ENCODE data around the gene TPCN2.

TPCN2 gene

DNA sequence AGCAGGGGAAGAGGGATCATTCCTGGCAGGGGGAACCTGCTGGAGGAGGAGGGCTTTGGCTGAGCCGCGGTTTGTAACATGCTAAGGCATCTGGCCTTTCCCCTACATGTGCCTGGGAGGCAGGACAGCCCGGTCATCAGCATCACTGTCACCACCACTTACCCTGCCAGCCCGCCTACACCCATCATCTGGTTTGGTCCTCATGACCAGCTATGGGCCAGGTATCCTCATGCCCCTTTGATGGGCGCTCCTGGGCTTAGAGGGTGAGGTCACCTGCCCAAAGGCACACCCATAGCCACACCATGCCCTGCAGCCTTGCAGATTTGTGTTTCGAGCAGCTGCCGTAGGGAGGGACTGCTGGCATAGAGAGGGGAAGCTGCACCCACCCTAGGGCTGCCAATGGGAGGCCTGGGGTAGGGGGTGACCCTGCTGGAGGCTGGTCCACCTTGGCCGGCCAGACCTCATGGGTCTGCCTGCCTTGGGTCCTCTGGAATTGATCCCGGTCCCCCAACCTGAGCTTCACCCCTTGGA lies 38.3 kb upstream of the TPCN2 start:
- Histone ChIP-seq H3K36me3 (ENCODE audit: control insufficient read depth, insufficient read depth, low read length) (no peaks in the 10 kb centered on the region), H2AFZ (no peak overlapping the region), H3K4me3 (ENCODE audit: low read depth, low read length) (no peak overlapping the region), H3K4me2 (ENCODE audit: low read length) (no peak overlapping the region), H3K27ac (no peak overlapping the region), H3K27me3 (ENCODE audit: control insufficient read depth, insufficient read depth, low read length) (no peaks in the 10 kb centered on the region), H3K4me1 (no peaks in the 10 kb centered on the region), H3K79me2 (no peaks in the 10 kb centered on the region), H3K9me3 (ENCODE audit: control insufficient read depth, low read length) (no peaks in the 10 kb centered on the region), H3K9ac (no peak overlapping the region)
- TF ChIP-seq, protein P1, sequence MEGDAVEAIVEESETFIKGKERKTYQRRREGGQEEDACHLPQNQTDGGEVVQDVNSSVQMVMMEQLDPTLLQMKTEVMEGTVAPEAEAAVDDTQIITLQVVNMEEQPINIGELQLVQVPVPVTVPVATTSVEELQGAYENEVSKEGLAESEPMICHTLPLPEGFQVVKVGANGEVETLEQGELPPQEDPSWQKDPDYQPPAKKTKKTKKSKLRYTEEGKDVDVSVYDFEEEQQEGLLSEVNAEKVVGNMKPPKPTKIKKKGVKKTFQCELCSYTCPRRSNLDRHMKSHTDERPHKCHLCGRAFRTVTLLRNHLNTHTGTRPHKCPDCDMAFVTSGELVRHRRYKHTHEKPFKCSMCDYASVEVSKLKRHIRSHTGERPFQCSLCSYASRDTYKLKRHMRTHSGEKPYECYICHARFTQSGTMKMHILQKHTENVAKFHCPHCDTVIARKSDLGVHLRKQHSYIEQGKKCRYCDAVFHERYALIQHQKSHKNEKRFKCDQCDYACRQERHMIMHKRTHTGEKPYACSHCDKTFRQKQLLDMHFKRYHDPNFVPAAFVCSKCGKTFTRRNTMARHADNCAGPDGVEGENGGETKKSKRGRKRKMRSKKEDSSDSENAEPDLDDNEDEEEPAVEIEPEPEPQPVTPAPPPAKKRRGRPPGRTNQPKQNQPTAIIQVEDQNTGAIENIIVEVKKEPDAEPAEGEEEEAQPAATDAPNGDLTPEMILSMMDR (IDR thresholded peaks at IDR 0.05), result no peak

- no peaks in the 10 kb centered on the region for H3K36me3 ChIP-seq (ENCODE audit: control insufficient read depth, insufficient read depth, low read length)
- H3K9ac ChIP-seq, result no peak overlapping the region
- H3K4me2 ChIP-seq (ENCODE audit: low read length), result peak overlapping the region; percentile 33
- no peaks in the 10 kb centered on the region for H3K4me1 ChIP-seq
- TF ChIP-seq, protein P1 (IDR thresholded peaks at IDR 0.05), result no peak
- H2AFZ ChIP-seq, result no peak overlapping the region
- no peak overlapping the region for H3K4me3 ChIP-seq (ENCODE audit: low read depth, low read length)
- no peaks in the 10 kb centered on the region for H3K9me3 ChIP-seq (ENCODE audit: control insufficient read depth, low read length)
- H3K79me2 ChIP-seq, result no peaks in the 10 kb centered on the region
- H3K27ac ChIP-seq, result no peak overlapping the region
- H3K27me3 ChIP-seq (ENCODE audit: control insufficient read depth, insufficient read depth, low read length), result no peaks in the 10 kb centered on the region
Measured at GRCh38 chr11:69010964-69011623, 37.6 kb upstream of the TPCN2 start.

GRCh38 chr11:69011624-69012091 lies 37.1 kb upstream of the TPCN2 start:
- no peak overlapping the region for H3K4me2 ChIP-seq (ENCODE audit: low read length)
- H3K27me3 ChIP-seq (ENCODE audit: control insufficient read depth, insufficient read depth, low read length), result no peaks in the 10 kb centered on the region
- H3K27ac ChIP-seq, result no peak overlapping the region
- no peaks in the 10 kb centered on the region for H3K79me2 ChIP-seq
- no peaks in the 10 kb centered on the region for H3K9me3 ChIP-seq (ENCODE audit: control insufficient read depth, low read length)
- no peaks in the 10 kb centered on the region for H3K36me3 ChIP-seq (ENCODE audit: control insufficient read depth, insufficient read depth, low read length)
- H2AFZ ChIP-seq, result no peak overlapping the region
- TF ChIP-seq, protein P1 (IDR thresholded peaks at IDR 0.05), result no peak
- no peak overlapping the region for H3K4me3 ChIP-seq (ENCODE audit: low read depth, low read length)
- no peak overlapping the region for H3K9ac ChIP-seq
- no peaks in the 10 kb centered on the region for H3K4me1 ChIP-seq

DNA sequence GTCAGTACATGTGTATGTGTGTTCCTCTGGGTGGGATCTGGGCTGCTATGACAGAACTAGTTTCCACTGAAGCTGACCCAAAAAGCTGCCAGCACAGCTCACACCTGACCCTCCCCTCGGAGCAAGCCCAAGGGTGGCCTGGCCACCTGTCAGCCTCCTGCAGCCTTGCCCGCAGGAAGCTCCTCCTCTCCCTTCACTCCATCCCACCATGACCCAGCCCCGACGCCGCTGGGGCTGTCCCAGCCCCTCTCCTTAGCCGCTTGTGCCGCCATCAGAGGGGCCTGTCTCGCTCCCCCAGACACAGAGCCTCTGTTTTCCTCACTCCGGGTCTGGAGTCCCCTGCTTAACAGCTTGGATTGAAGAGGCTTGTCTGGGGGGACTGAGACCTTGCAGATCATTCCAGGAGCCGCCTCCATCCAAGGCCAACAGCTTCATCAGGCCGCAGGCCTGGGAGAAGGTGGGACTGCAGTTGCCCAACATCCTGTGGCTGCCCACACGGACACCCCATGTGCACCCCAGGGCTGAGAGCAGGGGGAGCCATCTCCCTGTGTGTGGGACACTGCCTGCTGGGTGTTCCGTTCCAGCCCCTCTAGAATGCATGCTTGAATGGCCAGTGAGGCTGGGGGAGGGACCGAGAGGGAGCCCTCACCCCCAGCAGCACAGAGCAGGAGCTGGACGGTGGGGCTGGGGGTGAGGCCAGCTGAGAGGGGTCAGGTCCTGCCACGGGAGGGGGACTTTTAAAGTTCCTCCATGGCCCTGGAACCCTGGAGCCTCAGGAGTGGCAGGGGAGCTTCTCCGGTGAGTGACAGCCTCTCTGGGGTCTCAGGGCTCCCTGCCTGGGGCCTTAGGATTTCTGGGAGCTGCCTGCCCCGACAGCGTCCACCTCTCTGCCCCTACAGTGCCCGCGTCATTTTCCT lies 36.4 kb upstream of the TPCN2 start:
- H3K4me1 ChIP-seq, result no peaks in the 10 kb centered on the region
- no peak overlapping the region for H3K4me3 ChIP-seq (ENCODE audit: low read depth, low read length)
- TF ChIP-seq, protein P1 (IDR thresholded peaks at IDR 0.05), result no peak
- no peak overlapping the region for H2AFZ ChIP-seq
- H3K9ac ChIP-seq, result no peak overlapping the region
- H3K36me3 ChIP-seq (ENCODE audit: control insufficient read depth, insufficient read depth, low read length), result no peaks in the 10 kb centered on the region
- no peaks in the 10 kb centered on the region for H3K27me3 ChIP-seq (ENCODE audit: control insufficient read depth, insufficient read depth, low read length)
- H3K9me3 ChIP-seq (ENCODE audit: control insufficient read depth, low read length), result no peaks in the 10 kb centered on the region
- no peaks in the 10 kb centered on the region for H3K79me2 ChIP-seq
- no peak overlapping the region for H3K27ac ChIP-seq
- H3K4me2 ChIP-seq (ENCODE audit: low read length), result no peak overlapping the region
